Smooth muscle cell (in vitro differentiated cells): ENCODE data around the gene GON4L. TPM values are rescaled to one million over a fixed set of nuclear protein-coding genes. Genes with fewer than 3 reads are reported as not detected.
A peak's percentile ranks its signal among the peaks of the same experiment; 100 is the strongest.
"Not testable (repeated sequence)": the region's sequence is repeated elsewhere in the genome, so short reads cannot be mapped to it uniquely, and the experiment has no call there.

Experiments
- DNase-seq: peaks from one replicate; lab custom pipeline; 2025; ENCODE audit not compliant: unreplicated experiment; lab: John Stamatoyannopoulos, UW
- H2AFZ ChIP-seq: fragments of 200-600 bp; sonication (generic); 2 replicates; pipeline ENCODE4 v1.6.0; 2016; ENCODE audit warnings: antibody characterized with exemption, low read depth, mild to moderate bottlenecking
- H3F3A ChIP-seq: fragments of 200-600 bp; sonication (generic); 2 replicates; pipeline ENCODE4 v1.6.0; 2017; ENCODE audit warnings: antibody characterized with exemption, low read depth
- H3K27ac ChIP-seq: fragments of 200-600 bp; sonication (generic); 2 replicates; pipeline ENCODE4 v1.5.1; 2016; ENCODE audit warnings: low read depth, mild to moderate bottlenecking
- H3K27me3 ChIP-seq: fragments of 200-600 bp; sonication (generic); 2 replicates; pipeline ENCODE4 v1.6.1; 2016; ENCODE audit warnings: low read depth, mild to moderate bottlenecking
- H3K36me3 ChIP-seq: fragments of 200-600 bp; sonication (generic); 2 replicates; pipeline ENCODE4 v1.5.1; 2016; ENCODE audit warnings: low read depth
- H3K4me1 ChIP-seq: fragments of 200-600 bp; sonication (generic); 2 replicates; pipeline ENCODE4 v1.5.1; 2016; ENCODE audit warnings: low read depth
- H3K4me2 ChIP-seq: fragments of 200-600 bp; sonication (generic); 2 replicates; pipeline ENCODE4 v1.6.0; 2016; ENCODE audit warnings: mild to moderate bottlenecking
- H3K4me3 ChIP-seq: fragments of 200-600 bp; sonication (generic); 2 replicates; pipeline ENCODE4 v1.5.1; 2016; ENCODE audit warnings: mild to moderate bottlenecking
- H3K79me2 ChIP-seq: fragments of 200-600 bp; sonication (generic); 2 replicates; pipeline ENCODE4 v1.6.0; 2016; ENCODE audit warnings: low read depth, mild to moderate bottlenecking
- H3K9ac ChIP-seq: fragments of 200-600 bp; sonication (generic); 2 replicates; pipeline ENCODE4 v1.6.0; 2016; ENCODE audit warnings: low read depth
- H3K9me3 ChIP-seq: fragments of 200-600 bp; sonication (generic); replicated peaks from 2 replicates; pipeline ENCODE4 v1.5.1; 2016; ENCODE audit warnings: low read depth
- H4K20me1 ChIP-seq: fragments of 200-600 bp; sonication (generic); 2 replicates; pipeline ENCODE4 v1.6.0; 2016; ENCODE audit warnings: low read depth
- WGBS: methylation state at CpG from one replicate; pipeline ENCODE4 v1.1.7; 2016; ENCODE audit warnings: low lambda C conversion rate; 5-methylcytosine and 5-hydroxymethylcytosine counted together
- polyA plus RNA-seq: library from polyadenylated mRNA; unstranded; fragments of >200 nt; fragmentation: Nextera tagmentation; extraction: Ambion mirVana; gene quantifications from 2 replicates; pipeline ENCODE4 v1.2.1, GENCODE V29; 2016
- total RNA-seq: library from RNA; depleted of rRNA; stranded (reverse); fragments of >200 nt; gene quantifications from 2 replicates; pipeline ENCODE4 v1.2.3, GENCODE V29; 2014
- TF ChIP-seq, protein P1 (sequence below): fragments of 200-600 bp; sonication (generic); IDR thresholded peaks from 2 replicates; pipeline ENCODE4 v1.5.1; 2017; ENCODE audit warnings: borderline replicate concordance, mild to moderate bottlenecking, antibody characterized with exemption; ENCODE audit not compliant: insufficient read depth, poor library complexity, severe bottlenecking

GON4L gene
- total and polyA plus RNA-seq, 2 experiments from 2014 or later, result 21.0 to 40.8 TPM

DNA sequence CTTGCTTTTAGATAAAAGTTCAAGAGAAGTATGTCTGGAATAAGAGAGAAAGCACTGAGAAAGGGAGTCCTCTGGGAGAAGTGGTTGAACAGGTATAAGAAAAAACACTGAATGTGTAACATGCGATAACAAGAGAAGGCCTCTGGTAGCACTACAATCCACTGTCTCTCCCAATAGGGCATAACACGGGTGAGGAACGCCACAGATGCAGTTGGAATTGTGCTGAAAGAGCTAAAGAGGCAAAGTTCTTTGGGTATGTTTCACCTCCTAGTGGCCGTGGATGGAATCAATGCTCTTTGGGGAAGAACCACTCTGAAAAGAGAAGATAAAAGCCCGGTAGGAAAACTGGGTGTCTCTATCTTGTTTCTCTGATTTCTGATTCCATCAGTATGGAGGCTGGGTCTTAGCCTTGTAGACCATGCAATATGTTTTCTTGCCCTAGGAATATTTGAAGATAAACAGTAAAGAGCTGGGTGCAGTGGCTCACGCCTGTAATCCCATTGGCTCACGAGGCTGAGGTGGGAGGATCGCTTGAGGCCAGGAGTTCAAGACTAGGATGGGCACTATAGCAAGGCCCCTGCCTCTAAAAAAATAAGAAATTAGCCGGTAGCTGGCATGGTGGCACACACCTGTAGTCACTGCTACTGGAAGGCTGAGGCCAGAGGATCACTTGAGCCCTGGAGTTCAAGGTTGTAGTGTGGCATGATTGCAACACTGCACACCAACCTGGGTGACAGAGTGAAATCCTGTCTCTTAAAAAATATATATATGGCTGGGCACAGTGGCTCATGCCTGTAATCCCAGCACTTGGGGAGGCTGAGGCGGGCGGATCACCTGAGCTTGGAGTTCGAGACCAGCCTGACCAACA lies 127.7 kb downstream of the GON4L start:
- Histone ChIP-seq H3F3A (no peaks in the 10 kb centered on the region), H3K4me2 (no peak overlapping the region), H3K9me3 (no peaks in the 10 kb centered on the region), H3K27me3 (no peaks in the 10 kb centered on the region), H3K4me1 (no peaks in the 10 kb centered on the region), H3K9ac (no peak overlapping the region), H3K4me3 (no peak overlapping the region), H4K20me1 (no peaks in the 10 kb centered on the region), H3K79me2 (no peaks in the 10 kb centered on the region), H2AFZ (no peak overlapping the region), H3K36me3 (no peaks in the 10 kb centered on the region), H3K27ac (no peak overlapping the region)
- TF ChIP-seq, protein P1, sequence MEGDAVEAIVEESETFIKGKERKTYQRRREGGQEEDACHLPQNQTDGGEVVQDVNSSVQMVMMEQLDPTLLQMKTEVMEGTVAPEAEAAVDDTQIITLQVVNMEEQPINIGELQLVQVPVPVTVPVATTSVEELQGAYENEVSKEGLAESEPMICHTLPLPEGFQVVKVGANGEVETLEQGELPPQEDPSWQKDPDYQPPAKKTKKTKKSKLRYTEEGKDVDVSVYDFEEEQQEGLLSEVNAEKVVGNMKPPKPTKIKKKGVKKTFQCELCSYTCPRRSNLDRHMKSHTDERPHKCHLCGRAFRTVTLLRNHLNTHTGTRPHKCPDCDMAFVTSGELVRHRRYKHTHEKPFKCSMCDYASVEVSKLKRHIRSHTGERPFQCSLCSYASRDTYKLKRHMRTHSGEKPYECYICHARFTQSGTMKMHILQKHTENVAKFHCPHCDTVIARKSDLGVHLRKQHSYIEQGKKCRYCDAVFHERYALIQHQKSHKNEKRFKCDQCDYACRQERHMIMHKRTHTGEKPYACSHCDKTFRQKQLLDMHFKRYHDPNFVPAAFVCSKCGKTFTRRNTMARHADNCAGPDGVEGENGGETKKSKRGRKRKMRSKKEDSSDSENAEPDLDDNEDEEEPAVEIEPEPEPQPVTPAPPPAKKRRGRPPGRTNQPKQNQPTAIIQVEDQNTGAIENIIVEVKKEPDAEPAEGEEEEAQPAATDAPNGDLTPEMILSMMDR, result peak; percentile 49
- no peak for DNase-seq
- 75% methylated on average over 12 of the region's 12 CpGs for WGBS

DNA sequence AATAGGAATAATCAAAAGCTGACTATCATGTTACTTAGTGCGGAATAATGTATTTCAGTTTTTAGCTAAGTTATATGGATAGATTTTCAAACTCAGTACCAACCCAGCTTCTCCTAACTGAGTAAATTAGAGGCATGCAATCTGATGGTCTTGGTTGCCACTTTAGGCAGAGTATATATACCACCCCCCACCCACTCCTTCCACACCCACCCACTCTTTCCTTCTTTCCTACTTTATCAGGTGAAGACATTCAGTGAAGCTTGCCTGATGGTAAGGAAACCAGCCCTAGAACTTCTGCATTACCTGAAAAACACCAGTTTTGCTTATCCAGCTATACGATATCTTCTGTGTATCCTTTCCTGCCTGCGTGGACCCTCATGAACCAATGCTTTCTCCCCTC lies 131.9 kb downstream of the GON4L start:
- 97% methylated on average over 3 of the region's 3 CpGs for WGBS
- no peaks in the 10 kb centered on the region for H3K9me3 ChIP-seq

DNA sequence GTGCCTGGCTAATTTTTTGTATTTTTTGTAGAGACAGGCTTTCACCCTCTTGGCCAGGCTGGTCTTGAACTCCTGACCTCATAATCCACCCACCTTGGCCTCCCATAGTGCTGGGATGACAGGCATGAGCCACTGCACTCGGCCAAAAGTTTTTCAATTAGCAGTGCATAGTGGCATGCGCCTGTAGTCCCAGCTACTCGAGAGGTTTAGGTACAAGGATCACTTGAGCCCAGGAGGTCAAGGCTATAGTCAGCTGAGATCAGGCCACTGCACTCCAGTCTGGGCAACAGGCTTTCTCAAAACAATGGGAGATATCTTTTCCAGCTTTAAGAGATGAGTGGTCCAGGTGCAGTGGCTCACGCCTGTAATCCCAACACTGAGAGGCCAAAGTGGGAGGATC lies 137.3 kb downstream of the GON4L start:
- 94% methylated on average over 4 of the region's 4 CpGs for WGBS
- Histone ChIP-seq H3K27ac (no peak overlapping the region), H3K4me2 (no peak overlapping the region), H3K4me1 (no peaks in the 10 kb centered on the region), H3F3A (no peaks in the 10 kb centered on the region), H3K4me3 (no peak overlapping the region), H3K36me3 (no peaks in the 10 kb centered on the region), H4K20me1 (no peaks in the 10 kb centered on the region), H2AFZ (no peak overlapping the region), H3K9me3 (no peaks in the 10 kb centered on the region), H3K27me3 (no peaks in the 10 kb centered on the region), H3K9ac (no peak overlapping the region), H3K79me2 (no peaks in the 10 kb centered on the region)
- DNase-seq, result no peak
- TF ChIP-seq, protein P1, result no peak

More for the DNA sequence above, 131.9 kb downstream of the GON4L start:
- no peaks in the 10 kb centered on the region for H3K4me1 ChIP-seq
- no peak overlapping the region for H3K27ac ChIP-seq
- no peaks in the 10 kb centered on the region for H3K27me3 ChIP-seq
- no peaks in the 10 kb centered on the region for H3K36me3 ChIP-seq
- H3F3A ChIP-seq, result no peaks in the 10 kb centered on the region
- H3K79me2 ChIP-seq, result no peaks in the 10 kb centered on the region
- H3K4me3 ChIP-seq, result no peak overlapping the region
- no peak overlapping the region for H3K4me2 ChIP-seq
- TF ChIP-seq, protein P1, result no peak
- no peak for DNase-seq
- H4K20me1 ChIP-seq, result no peaks in the 10 kb centered on the region
- no peak overlapping the region for H2AFZ ChIP-seq
- no peak overlapping the region for H3K9ac ChIP-seq

DNA sequence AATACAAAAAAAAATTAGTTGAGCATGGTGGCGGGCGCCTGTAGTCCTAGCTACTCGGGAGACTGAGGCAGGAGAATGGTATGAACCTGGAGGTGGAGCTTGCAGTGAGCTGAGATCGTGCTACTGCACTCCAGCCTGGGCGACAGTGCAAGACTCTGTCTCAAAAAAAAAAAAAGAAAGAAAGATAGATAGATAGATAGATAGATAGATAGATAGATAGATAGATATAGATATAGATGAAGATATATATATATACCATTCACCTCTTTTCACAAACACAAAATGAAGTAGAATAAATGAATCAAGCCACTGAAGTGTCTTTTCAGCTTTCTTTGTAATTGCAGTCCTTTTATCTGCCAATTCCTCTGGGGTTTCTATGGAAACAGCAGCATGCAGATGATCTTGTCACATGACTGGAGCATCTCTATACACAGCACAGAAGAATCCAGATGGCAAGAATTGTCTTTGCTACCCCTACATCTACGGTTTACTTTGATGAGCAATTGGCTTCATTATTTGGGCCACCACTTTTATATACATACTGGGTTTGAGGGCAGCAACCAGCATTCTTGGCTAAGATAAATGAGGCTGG lies 138.4 kb downstream of the GON4L start:
- not testable (repeated sequence) for H3K4me1 ChIP-seq, H3K36me3 ChIP-seq, H3K27me3 ChIP-seq, H3K4me2 ChIP-seq, H4K20me1 ChIP-seq, H2AFZ ChIP-seq, H3K27ac ChIP-seq, H3K9ac ChIP-seq, H3F3A ChIP-seq, H3K4me3 ChIP-seq, DNase-seq, H3K79me2 ChIP-seq, H3K9me3 ChIP-seq
- WGBS, result 98% methylated on average over 6 of the region's 6 CpGs
